ENCODE measurements around the gene CCNK.

The CCNK gene

GRCh38 chr14:99480917-99481744 lies at the start of gene CCNK:
TSS of gene CCNK (plus strand) at chr14:99481409. CDS start at chr14:99492678, 11,269 bp downstream.
- no peaks in the 10 kb centered on the region for H3K9me3 ChIP-seq (ENCODE audit: insufficient read depth, low read length)
- H3K9ac ChIP-seq (ENCODE audit: low read length), result peak within 1 kb of the TSS; percentile 88
- peaks cover 56% of the 10 kb centered on the region for H4K20me1 ChIP-seq (ENCODE audit: low read depth, low read length)
- TF ChIP-seq CTCF (IDR thresholded peaks at IDR 0.05; ENCODE audit: insufficient read depth, low read length, poor library complexity, severe bottlenecking), result no peak
- TF ChIP-seq EZH2phosphoT487 (conservative IDR thresholded peaks at IDR 0.05; ENCODE audit: low read length), result no peak
- no peaks in the 10 kb centered on the region for H3K36me3 ChIP-seq (ENCODE audit: low read length)
- H3K27ac ChIP-seq (ENCODE audit: low read depth, low read length), result peak within 1 kb of the TSS; percentile 36; the same call in 1 of the 2 replicates
- H3K9me2 ChIP-seq (replicated peaks; ENCODE audit: insufficient read depth, low read length), result no peaks in the 10 kb centered on the region
- peak within 1 kb of the TSS; percentile 91 for H3K4me3 ChIP-seq (ENCODE audit: insufficient read depth, low read length, poor library complexity, severe bottlenecking)
- H3K79me2 ChIP-seq (ENCODE audit: insufficient read depth, low read length), result peaks cover 84% of the 10 kb centered on the region
- no peaks in the 10 kb centered on the region for H3F3A ChIP-seq (ENCODE audit: insufficient read depth)
- H2AFZ ChIP-seq (ENCODE audit: low read depth, low read length, severe bottlenecking), result peak within 1 kb of the TSS; percentile 68
- peak within 1 kb of the TSS; percentile 87 for H3K4me2 ChIP-seq (ENCODE audit: low read depth, low read length, poor library complexity, severe bottlenecking)
- no peaks in the 10 kb centered on the region for H3K27me3 ChIP-seq (ENCODE audit: low read length)

GRCh38 chr14:99431986-99432385 lies 49.2 kb upstream of the CCNK start:
- Histone ChIP-seq H2AFZ (ENCODE audit: low read depth, low read length, severe bottlenecking) (no peak overlapping the region), H3K27ac (ENCODE audit: low read depth, low read length) (no peak overlapping the region), H3K4me2 (ENCODE audit: low read depth, low read length, poor library complexity, severe bottlenecking) (no peak overlapping the region), H4K20me1 (ENCODE audit: low read depth, low read length) (no peaks in the 10 kb centered on the region), H3K9me2 (replicated peaks; ENCODE audit: insufficient read depth, low read length) (no peaks in the 10 kb centered on the region), H3K9ac (ENCODE audit: low read length) (no peak overlapping the region), H3K27me3 (ENCODE audit: low read length) (no peaks in the 10 kb centered on the region), H3K9me3 (ENCODE audit: insufficient read depth, low read length) (no peaks in the 10 kb centered on the region), H3K36me3 (ENCODE audit: low read length) (no peaks in the 10 kb centered on the region), H3F3A (ENCODE audit: insufficient read depth) (no peaks in the 10 kb centered on the region), H3K4me3 (ENCODE audit: insufficient read depth, low read length, poor library complexity, severe bottlenecking) (no peak overlapping the region), H3K79me2 (ENCODE audit: insufficient read depth, low read length) (no peaks in the 10 kb centered on the region)
- TF ChIP-seq EZH2phosphoT487 (conservative IDR thresholded peaks at IDR 0.05; ENCODE audit: low read length) (no peak), CTCF (IDR thresholded peaks at IDR 0.05; ENCODE audit: insufficient read depth, low read length, poor library complexity, severe bottlenecking) (no peak)

GRCh38 chr14:99432485-99432884 lies 48.7 kb upstream of the CCNK start:
- Histone ChIP-seq H3F3A (ENCODE audit: insufficient read depth) (no peaks in the 10 kb centered on the region), H3K9ac (ENCODE audit: low read length) (no peak overlapping the region), H3K4me2 (ENCODE audit: low read depth, low read length, poor library complexity, severe bottlenecking) (no peak overlapping the region), H3K27me3 (ENCODE audit: low read length) (no peaks in the 10 kb centered on the region), H3K9me2 (replicated peaks; ENCODE audit: insufficient read depth, low read length) (no peaks in the 10 kb centered on the region), H3K4me3 (ENCODE audit: insufficient read depth, low read length, poor library complexity, severe bottlenecking) (no peak overlapping the region), H4K20me1 (ENCODE audit: low read depth, low read length) (no peaks in the 10 kb centered on the region), H3K36me3 (ENCODE audit: low read length) (no peaks in the 10 kb centered on the region), H2AFZ (ENCODE audit: low read depth, low read length, severe bottlenecking) (no peak overlapping the region), H3K27ac (ENCODE audit: low read depth, low read length) (no peak overlapping the region), H3K79me2 (ENCODE audit: insufficient read depth, low read length) (no peaks in the 10 kb centered on the region), H3K9me3 (ENCODE audit: insufficient read depth, low read length) (no peaks in the 10 kb centered on the region)
- TF ChIP-seq EZH2phosphoT487 (conservative IDR thresholded peaks at IDR 0.05; ENCODE audit: low read length), result no peak
- no peak for TF ChIP-seq CTCF (IDR thresholded peaks at IDR 0.05; ENCODE audit: insufficient read depth, low read length, poor library complexity, severe bottlenecking)

All from SU-DHL-6 (cell line).